GM18870 (cell line): ENCODE results near the gene MRC2.

ENCODE experiments used
- ATAC-seq: cut with Tn5 transposase; IDR thresholded peaks from one replicate; pipeline ENCODE4 v1.9.1; 2021; ENCODE audit warnings: moderate library complexity; ENCODE audit not compliant: unreplicated experiment

MRC2 gene

DNA sequence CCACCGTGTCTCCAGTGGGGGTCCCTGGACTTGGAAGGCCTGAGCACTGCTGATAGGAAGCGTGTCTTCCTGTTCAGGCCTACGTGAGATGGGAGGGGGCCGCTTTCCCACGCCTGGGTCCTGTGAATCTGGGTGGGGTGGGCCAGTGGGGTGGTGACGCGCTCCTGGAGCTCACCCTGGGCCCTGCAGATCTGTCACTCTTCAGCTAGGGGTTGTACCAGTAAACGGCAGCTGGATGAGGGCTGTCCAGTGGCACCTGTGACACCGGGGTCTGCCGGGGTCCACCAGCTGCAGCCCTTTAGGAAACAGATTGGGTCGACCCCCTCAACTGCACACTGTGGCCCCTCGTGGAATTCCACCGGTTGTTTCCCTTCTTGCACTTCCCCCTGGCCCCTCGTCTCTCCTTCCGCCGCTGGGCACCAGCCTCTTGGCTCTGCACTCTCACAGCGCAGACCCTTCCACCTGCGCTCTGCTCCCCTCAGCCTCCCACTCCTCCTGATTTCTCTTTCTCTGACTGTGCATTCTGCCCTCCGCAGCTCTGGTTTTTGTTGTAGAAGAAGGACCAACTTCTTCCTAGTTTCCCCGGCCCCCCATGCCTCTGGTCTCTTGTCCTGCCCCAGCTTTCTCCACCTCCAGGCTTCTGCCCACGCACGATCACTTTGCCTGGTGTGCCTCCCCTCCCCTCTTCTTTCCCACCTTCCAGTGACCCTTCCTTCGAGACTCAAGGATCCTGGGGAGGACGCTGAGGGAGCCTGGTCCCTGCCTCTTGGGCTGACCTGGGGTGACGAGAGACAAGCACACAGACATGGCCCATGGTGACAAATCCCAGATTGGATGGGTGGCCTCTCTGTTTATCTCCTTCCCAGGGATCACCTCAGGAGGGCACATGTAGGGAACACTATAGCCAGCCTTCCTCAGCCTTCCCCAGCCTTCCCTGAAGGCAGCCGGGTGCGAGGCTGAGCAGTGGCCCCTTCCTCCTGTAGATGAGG lies 4.8 kb downstream of the MRC2 start:
- ATAC-seq = no peak

DNA sequence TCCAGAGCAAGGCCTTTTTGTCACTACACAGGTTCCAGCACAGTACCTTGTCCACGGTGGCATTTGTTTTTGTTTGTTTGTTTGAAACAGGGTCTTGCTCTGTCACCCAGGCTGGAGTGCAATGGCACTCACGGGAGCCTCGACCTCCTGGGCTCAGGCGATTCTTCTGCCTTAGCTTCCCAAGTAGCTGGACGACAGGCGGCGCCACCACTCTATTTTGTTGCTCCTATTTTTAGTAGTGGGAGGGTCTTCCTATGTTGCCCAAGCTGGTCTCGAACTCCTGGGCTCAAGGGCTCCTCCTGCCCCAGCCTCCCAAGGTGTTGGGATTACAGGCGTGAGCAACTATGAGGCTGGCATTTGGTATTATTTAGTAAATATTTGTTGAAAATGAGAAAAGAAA lies 10.3 kb downstream of the MRC2 start:
- ATAC-seq = no peak

DNA sequence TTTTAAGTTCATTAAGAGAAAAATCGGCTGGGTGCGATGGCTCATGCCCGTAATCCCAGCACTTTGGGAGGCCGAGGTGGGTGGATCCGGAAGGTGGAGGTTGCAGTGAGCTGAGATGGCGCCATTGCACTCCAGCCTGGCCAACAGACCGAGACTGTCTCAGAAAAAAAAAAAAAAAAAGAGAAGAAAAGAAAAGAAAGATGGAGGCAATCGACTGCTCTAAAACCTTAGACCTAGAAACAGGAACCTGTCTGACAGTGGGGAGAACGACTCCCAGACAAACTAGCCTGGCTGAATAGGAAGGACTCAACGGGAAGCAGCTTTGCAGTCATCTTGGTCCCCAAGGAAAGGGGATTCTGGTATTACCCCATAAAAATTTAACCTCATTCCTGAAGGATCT lies 13.7 kb downstream of the MRC2 start:
- no peak for ATAC-seq

DNA sequence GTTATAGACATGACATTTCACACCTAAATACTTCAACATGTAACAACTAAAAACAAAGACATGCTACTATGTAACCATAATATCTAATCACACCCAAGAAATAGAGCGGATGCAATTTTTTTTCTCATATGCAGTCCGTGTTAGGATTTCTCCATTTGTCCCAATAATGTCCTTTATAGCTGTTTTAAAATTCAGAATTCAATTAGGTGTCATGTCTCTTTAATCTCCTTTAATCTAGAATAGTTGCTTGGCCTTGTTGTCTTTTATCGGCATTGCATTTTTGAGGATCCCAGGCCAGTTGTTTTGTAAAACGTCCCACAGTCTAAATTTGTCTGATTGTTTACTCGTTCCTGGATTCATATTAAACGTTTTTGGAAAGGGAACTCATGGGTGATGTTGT lies 14.5 kb downstream of the MRC2 start:
- ATAC-seq = no peak

DNA sequence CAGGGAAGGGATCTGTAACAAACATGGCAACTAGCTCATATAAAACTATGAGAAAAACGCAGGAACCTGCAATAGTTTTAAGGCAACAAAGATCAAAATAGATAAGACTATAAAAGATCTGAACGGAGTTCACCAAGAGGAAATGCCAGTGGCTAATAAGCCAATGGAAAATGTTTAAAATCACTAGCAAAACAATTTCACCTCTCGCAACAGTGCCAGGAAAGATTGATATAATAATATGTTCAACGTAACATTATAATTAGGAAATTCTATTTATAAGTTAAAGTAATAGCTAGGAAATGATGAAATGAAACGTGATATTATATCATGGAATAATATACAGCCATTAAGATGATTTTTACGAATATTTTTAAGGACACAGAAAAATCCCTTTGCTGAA lies 16.0 kb downstream of the MRC2 start:
- ATAC-seq = no peak

DNA sequence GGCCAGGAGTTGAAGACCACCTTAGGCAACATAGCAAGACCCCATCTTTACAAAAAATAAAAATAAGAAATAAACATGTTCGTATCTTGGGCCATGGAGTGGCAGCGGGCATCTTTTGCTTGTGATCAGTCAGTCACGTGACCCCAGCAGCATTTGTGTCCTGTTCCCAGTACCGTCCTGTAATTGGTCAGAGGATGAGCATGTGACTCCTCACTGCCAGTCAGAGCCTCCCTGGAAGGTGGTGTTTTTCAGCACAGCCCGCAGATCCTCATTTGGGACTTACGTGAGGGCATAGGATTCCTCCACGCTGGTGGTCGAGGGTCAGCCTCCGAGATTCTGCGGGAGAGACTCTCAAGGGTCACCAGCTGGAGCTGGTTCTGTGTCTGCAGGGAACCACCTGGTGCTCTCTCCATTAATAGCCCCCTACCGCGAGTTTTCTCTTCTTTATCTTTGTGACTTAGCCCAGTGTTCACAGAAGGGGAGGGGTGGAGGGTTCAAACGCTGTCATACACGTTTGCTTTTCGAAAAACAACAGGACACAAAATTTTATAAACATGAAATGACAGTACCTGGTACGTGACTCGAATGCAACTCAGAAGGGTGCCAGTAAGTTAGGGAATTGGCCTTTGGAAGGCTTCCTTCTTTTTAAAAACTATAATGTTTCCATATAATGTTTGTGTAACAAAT lies 17.2 kb downstream of the MRC2 start:
- ATAC-seq = no peak

DNA sequence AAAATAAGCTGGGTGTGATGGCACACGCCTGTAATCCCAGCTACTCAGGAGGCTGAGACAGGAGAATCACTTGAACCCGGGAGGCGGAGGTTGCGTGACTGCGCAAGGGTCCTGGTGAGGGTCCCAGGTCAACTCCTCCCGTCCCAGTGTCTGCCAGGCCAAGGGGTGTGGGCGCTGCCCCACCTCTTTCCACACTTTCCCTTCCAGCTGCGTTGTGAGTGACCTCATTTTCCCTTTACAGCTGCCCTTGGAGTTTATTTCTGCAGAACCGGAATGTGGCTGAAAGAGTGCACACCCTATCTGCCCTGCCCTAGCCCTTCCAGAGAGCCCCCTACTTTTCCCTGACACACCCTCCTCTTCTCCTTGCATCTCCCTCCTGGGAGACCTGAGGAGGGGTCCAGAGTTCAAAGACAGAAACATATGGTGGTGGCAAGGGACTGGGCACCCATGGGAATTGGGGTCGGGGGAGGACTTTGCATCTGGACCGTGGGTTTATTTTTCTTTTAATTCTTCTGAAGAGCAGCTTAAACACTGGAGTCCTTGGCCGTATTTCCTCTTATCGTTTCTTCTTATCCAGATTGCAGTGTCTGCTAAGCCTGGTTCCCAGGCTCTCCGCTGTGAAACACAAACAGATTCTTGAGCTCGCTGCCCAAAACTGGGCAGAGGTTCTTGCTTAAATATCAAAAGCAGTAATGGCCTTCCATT lies 20.9 kb downstream of the MRC2 start:
- ATAC-seq = no peak

DNA sequence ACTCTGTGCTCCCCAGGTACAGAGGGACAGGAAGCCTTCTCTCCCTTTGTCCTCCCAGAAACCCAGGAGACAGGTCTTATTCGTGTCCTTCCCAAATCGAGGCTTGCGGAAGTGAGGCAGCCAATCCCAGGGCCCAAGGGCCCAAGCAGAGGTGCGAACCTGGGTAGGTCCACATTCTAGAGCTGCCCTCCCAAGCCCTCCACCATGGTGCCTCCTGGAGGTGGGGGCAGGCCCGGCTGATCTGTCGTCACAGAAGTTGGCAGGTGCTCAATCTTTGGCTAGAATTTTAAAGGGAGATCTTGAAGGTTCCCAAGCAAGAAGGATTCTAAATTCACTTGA lies 21.5 kb downstream of the MRC2 start:
- no peak for ATAC-seq

DNA sequence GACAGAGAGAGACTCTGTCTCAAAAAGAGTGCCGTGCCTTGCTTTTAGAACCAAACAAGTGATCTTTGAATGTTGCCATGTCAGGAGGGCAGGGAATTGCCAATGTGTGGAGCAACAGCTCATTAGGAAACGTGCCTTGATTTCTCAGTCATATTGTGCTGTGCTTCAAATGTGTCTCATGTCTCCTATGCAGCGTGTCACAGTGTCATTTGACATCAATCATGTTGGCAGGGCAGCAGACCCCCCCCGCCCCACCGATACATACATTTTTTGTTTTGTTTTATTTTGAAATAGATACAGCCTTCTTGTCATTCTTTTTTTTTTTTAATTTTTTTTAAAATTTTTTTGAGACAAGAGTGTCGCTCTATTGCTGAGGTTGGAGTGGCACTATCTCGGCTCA lies 22.1 kb downstream of the MRC2 start:
- no peak for ATAC-seq

DNA sequence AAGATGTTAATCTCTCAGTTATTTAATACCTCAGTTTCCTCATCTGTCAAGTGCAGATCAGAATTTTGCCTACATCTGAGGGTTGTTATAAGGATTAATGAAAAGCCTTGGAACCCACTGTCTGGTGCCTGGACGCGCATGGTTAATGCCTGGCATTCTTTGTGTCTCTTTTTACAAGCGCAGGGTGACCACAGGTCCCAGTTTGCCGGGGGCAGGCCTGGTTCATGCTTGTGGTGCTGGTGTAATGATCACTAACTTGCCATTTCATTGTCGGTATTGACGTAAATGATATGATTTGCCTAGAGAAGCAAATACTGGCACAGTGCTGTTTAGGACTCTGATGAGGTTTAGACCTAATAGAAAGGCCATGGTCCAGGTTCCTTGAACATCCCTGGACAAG lies 23.1 kb downstream of the MRC2 start:
- no peak for ATAC-seq

DNA sequence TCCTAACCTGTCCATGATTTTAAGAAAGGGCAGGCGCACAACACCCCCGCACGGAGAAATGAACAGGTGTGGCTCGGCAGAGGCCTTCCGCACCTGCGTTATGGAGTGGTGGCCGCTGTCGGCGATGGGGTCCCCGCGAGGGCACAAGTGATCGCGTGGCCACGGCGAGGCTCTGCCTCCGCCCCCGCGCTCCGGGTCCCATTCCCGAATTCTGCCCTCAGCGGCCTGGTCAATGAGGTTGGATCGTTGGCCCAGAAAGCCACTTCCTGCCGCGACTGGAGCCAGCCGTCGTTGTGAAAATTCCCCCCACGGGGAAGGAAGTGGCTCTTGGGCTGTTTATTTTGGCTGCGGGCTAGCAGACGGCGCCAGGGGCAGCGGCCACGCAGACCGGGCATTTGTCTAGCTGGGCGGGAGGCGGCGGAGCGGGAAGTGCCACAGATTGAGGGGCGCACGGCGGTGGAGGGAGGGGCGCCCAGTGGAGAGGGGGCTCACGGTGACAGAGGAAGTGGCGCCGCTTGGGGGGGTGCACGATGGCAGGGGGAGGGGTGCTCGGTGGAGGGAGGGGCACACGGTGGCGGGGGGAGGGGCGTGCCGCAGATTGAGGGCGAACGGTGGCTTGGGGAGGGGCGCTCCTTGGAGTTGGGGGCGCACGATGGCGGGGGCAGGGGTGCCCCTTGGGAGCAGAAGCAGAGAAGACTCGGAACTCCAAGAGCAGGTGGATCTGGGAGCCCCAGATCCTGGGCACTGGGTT lies 25.0 kb downstream of the MRC2 start:
- ATAC-seq = no peak

DNA sequence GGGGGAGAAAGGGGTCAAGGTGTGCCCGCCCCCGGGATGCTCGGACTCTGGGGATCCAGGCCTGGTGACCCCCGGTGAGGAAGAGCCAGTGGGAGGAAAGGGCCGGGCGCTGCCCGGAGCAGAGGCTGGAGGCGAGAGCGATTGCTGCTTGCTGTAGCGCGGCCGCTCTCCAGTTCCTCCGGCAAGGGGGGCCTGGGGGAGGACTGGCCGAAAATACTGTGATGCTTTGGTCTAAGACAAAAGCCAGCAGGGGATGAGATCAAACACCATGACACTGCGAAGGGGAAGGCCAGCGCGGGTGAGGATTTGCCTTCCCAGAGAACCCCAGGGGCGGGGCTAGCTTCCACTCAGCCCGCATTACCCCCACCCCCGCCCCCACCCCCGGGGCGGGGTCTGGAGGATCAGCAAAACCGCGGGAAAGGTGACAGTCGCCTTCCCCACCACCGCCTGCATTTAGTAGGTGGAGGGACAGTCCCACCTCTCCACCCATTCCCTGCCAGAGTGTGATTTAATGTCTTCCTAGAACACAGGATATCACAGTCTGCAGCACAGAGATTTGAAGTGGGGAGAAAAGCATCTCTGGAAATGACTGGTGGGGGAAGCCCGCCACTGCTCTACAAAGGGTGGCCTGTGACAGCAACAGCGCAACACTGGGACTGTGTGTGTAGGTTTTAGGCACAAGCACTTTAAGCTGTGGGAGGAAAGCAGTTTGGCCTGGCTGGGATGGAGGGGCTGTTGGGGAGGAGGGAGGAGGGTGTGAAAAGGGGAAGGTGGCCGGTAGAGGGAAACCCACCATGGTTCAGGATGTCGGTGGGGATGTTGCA lies 25.7 kb downstream of the MRC2 start:
- ATAC-seq = peak; percentile 84

DNA sequence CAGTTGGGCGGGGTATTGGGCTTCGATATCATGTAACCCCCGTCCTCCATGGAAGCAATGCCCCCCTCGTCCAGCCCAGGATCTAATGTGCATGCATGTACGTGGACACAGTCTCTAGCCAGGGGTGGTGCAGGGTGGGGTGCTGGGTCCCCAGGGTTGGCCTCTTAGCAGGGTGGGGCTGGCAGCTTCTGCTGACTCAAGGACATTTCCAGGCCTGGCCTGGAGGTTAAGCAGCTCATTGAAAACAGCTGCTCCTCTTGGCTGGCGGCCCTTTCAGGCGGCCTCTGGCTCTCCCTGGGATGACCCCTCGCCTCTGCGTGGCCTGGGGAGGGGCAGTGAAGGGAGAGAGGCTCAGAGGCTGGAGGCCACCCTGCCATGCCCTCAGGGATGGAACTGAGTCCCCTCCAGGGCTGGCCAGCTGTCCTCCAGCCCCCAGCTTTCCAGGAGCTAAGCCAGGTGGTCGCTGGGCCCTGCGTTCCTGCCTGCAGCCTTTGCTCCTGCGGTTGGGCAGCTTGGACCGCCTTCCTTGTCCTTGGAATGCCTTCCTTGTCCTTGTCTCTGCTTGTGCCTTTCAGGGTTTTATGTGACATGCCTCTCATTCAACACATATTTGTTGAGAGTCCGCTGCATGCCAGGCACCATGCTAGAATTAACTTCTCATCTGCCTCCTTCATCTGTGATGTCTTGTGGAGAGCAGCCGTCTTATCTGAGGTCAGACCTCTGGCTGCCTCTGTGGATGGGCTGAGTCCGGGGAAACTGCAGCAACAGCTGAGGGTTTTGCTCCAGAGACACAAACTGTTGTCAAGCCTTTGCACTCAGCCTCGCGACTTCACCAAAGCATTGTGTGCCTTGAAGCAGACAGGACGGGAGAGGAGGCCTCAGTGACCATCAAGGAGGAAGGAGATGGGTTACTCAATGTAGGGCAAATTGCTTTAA lies 26.6 kb downstream of the MRC2 start:
- no peak for ATAC-seq

DNA sequence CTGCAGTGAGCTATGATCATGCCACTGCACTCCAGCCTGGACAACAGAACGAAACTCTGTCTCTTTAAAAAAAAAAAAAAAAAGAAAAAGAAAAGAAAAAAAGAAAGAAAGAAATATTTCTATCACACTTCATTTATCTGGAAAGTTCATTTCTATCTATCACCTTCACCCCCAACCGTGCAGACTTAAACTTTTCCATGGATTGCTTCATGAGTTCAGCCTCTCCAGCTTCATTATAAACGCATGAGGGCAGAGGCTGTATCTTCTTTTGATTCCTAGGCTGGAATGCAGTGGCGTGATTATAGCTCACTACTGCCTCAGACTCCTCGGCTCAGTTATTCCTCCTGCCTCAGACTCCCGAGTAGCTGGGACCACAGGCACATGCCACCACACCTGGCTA lies 28.2 kb downstream of the MRC2 start:
- no peak for ATAC-seq

DNA sequence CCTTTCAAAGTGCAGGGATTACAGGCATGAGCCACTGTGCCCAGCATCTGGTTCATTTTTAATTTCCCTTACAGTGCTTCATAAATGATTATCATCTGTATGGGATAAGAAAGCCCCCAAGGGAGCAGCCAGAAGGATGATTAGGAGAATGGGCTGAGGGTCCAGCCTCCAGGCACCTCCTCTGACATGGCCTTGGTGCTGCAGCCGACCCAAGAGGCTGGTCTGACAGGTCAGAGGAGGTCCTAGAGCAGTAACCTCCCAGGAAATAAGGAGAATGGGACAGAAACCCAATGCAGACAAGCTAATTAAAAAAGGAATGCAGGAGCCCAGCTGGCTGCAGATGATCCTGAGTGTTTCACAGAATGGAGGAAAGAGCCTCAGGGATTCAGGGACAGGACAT lies 29.0 kb downstream of the MRC2 start:
- no peak for ATAC-seq

DNA sequence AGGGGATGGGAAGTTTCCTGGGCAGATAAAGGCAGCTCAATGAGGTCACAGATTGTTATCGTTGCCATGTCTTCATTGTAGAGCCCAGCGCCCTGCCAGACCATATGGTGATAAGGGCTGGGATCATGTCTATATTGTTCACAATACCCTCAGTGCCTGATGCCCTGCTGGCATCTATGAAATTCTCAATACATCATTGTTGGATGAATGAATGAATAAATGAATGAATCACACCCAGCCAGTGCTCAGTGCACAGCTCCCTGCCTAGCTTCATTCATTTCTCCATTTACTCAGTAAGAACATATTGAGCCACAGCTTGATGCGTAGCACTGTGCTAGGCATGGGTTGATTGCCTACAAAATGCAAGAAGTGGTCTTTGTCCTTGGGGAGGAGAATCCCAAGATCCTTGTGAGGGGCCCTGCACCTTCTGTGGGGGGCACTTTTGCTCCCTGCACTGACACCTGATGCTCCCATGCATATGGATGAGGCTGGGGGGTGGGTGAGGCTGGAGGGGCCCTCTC lies 29.7 kb downstream of the MRC2 start:
- no peak for ATAC-seq

DNA sequence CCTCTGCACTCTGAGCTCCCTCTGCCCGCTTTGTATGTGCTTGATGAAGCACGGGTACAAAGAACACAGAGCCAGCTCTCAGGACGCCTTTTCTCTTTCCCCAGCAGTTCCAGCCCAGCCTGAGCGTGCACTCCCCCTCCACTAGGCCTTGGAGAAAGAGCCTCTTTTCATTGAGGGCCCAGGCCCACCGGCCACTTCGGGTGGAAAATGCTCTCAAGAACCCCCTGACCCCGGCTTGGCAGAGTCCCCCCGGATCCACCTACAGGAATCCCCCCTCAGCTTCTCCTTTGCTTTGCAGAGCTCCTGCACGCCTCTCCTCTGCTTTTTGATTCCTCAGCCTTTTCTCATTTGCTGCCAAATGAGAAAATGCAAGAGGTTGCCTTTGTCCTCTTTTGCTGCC lies 30.2 kb downstream of the MRC2 start:
- ATAC-seq = no peak

DNA sequence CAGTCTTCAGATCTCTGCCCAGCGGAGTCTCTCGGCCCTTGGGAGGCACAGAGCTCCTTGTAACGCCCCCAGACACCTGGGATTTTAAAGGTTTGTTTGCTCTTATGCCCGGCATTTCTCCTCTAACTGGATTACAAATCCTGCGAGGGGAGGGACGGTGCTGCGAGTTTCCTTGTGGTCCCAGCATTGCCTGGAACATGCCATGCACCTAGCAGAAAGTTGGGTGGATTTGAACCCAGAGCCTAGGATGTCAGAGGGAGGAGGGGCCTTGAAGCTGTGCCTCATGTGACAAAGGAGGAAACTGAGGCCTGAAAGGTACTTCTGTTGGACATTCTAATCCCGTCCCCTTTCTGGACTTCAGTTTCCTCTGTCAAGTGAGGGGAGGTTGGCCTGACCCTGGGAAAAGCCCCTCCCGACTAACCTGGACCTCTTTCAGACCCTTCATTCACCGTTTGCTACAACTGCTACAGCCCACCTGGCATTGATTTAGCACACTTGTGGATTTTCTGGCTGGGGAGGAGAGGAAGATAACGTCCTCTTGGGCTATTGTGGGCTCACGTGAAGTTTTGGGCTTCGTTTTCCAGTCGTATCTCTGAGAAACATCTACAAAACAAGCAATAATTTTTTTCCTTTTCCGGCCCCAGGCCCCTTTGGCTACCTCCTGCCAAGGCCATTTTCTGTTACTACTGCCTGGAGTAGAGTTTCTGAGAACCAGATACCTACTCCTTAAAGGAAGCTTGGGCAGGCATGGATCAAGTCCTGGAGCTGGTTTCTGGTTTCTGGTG lies 30.9 kb downstream of the MRC2 start:
- ATAC-seq = no peak
